Keratinocyte (primary cell): ENCODE data around the gene SLC2A11.

Experiments
- EZH2 ChIP-seq: IDR thresholded peaks from one replicate; pipeline ENCODE4 v1.6.1; 2012; ENCODE audit warnings: inconsistent platforms, mild to moderate bottlenecking, low read length, moderate library complexity
- TF ChIP-seq, protein P1 (sequence below), 3 experiments: IDR thresholded peaks in 1 of 3; conservative IDR thresholded peaks in 1 of 3; optimal IDR thresholded peaks in 1 of 3; 2 replicates in 2 of 3; 3 replicates in 1 of 3; pipeline versions ENCODE3 to v1.5.1; 2011; ENCODE audit warnings: low read length in 3 of 3, mild to moderate bottlenecking in 3 of 3, moderate library complexity in 2 of 3, control low read depth in 1 of 3, inconsistent platforms in 1 of 3; ENCODE audit not compliant: insufficient read depth in 2 of 3; ENCODE audit errors: extremely low read depth in 1 of 3

DNA sequence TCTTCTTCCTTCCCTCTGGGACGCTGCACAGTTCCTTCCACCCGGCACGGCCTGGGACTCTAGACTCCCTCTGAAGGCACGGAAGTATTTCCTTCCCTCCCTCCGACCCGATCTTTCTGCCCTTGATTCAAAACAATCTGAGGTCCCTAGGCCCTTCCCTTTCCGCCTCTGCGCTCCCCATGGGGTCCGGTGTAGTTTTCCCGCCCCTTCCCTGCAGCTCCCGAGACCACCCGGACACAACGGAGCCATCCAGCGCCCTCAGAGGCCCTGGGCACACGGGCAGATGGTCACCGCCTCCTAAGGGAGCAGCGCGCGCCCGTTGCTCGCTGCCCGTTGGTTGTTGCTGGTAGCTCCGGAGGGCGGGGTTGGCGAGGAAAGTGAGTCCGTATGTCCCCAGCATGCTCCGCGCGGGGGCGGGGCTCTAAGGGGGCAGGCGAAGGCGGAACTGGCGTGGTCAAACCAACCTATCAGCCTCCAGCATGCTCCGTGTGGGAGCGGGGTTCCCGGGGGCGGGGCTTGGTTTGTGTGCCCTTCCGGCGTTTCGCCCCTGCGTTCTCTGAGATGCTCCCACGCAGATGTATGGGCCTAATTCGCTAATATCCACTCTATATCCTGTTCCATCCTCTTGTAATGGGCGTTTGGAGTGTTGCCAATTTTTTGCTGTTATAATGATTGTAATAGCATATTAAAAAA lies 56.1 kb downstream of the SLC2A11 start:
- no peak for TF ChIP-seq EZH2
- TF ChIP-seq, protein P1, sequence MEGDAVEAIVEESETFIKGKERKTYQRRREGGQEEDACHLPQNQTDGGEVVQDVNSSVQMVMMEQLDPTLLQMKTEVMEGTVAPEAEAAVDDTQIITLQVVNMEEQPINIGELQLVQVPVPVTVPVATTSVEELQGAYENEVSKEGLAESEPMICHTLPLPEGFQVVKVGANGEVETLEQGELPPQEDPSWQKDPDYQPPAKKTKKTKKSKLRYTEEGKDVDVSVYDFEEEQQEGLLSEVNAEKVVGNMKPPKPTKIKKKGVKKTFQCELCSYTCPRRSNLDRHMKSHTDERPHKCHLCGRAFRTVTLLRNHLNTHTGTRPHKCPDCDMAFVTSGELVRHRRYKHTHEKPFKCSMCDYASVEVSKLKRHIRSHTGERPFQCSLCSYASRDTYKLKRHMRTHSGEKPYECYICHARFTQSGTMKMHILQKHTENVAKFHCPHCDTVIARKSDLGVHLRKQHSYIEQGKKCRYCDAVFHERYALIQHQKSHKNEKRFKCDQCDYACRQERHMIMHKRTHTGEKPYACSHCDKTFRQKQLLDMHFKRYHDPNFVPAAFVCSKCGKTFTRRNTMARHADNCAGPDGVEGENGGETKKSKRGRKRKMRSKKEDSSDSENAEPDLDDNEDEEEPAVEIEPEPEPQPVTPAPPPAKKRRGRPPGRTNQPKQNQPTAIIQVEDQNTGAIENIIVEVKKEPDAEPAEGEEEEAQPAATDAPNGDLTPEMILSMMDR (optimal IDR thresholded peaks at IDR 0.05 in 1 of 3, IDR thresholded peaks at IDR 0.05 in 1 of 3, conservative IDR thresholded peaks at IDR 0.05 in 1 of 3; ENCODE audit: extremely low read depth in 1 of 3, insufficient read depth in 2 of 3, low read length in 3 of 3), result no peak
